Measurements from ENCODE around the gene TFCP2L1. TPM values are rescaled to one million over a fixed set of nuclear protein-coding genes. Genes with fewer than 3 reads are reported as not detected.
"Not testable (repeated sequence)": the region's sequence is repeated elsewhere in the genome, so short reads cannot be mapped to it uniquely, and the experiment has no call there.

The TFCP2L1 gene
- total RNA-seq, 1 donor from 2014 or later = 0.02 TPM

GRCh38 chr2:121303531-121304263, 18.7 kb upstream of the TFCP2L1 start:
- peaks cover 4% of the 10 kb centered on the region for H3K9me3 Mint-ChIP-seq (ENCODE audit: low read depth)
- H3K27ac Mint-ChIP-seq (ENCODE audit: unreplicated experiment) = no peak overlapping the region
- no peak for DNase-seq (ENCODE audit: low spot score)

GRCh38 chr2:121301190-121301589, 16.2 kb upstream of the TFCP2L1 start:
- H3K9me3 Mint-ChIP-seq (ENCODE audit: low read depth); H3K27ac Mint-ChIP-seq (ENCODE audit: unreplicated experiment); H3K4me3 Mint-ChIP-seq (ENCODE audit: unreplicated experiment); DNase-seq (ENCODE audit: low spot score); H3K4me1 Mint-ChIP-seq (ENCODE audit: low read depth); H3K36me3 Mint-ChIP-seq (ENCODE audit: low read depth): not testable (repeated sequence)
- peaks cover 49% of the 10 kb centered on the region for H3K27me3 Mint-ChIP-seq (ENCODE audit: low read depth)

More at GRCh38 chr2:121303531-121304263, 18.7 kb upstream of the TFCP2L1 start:
- H3K36me3 Mint-ChIP-seq (ENCODE audit: low read depth) = no peaks in the 10 kb centered on the region
- TF ChIP-seq CTCF (IDR thresholded peaks at IDR 0.05) = no peak
- H3K4me3 Mint-ChIP-seq (ENCODE audit: unreplicated experiment) = no peak overlapping the region
- no peaks in the 10 kb centered on the region for H3K4me1 Mint-ChIP-seq (ENCODE audit: low read depth)
- peaks cover 56% of the 10 kb centered on the region for H3K27me3 Mint-ChIP-seq (ENCODE audit: low read depth)

- Mint-ChIP-seq H3K9me3 (ENCODE audit: low read depth) (no peaks in the 10 kb centered on the region), H3K27me3 (ENCODE audit: low read depth) (peaks cover 46% of the 10 kb centered on the region), H3K4me1 (ENCODE audit: low read depth) (no peaks in the 10 kb centered on the region), H3K27ac (ENCODE audit: unreplicated experiment) (no peak overlapping the region), H3K36me3 (ENCODE audit: low read depth) (no peaks in the 10 kb centered on the region), H3K4me3 (ENCODE audit: unreplicated experiment) (no peak overlapping the region)
- no peak for DNase-seq (ENCODE audit: low spot score)
- no peak for TF ChIP-seq CTCF (IDR thresholded peaks at IDR 0.05)
Observed at GRCh38 chr2:121298476-121298875, 13.5 kb upstream of the TFCP2L1 start.

DNA sequence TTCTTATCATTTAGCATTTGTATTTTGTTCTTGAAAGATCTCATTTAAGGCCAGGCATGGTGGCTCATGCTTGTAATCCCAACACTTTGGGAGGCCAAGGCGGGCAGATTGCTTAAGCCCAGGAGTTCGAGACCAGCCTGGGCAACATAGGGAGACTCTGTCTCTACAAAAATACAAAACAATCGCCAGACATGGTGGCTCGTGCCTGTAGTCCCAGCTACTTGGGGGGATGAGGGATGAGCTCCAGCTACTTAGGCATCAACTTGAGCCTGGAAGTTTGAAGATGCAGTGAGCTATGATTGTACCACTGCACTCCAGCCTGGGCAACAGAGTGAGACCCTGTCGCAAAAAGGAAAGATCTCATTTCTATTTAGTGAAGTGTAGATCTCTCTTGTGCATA, 12.9 kb upstream of the TFCP2L1 start:
- H3K27me3 Mint-ChIP-seq (ENCODE audit: low read depth) = peaks cover 52% of the 10 kb centered on the region
- H3K4me3 Mint-ChIP-seq (ENCODE audit: unreplicated experiment); DNase-seq (ENCODE audit: low spot score); H3K4me1 Mint-ChIP-seq (ENCODE audit: low read depth); H3K27ac Mint-ChIP-seq (ENCODE audit: unreplicated experiment); H3K36me3 Mint-ChIP-seq (ENCODE audit: low read depth); H3K9me3 Mint-ChIP-seq (ENCODE audit: low read depth): not testable (repeated sequence)

DNA sequence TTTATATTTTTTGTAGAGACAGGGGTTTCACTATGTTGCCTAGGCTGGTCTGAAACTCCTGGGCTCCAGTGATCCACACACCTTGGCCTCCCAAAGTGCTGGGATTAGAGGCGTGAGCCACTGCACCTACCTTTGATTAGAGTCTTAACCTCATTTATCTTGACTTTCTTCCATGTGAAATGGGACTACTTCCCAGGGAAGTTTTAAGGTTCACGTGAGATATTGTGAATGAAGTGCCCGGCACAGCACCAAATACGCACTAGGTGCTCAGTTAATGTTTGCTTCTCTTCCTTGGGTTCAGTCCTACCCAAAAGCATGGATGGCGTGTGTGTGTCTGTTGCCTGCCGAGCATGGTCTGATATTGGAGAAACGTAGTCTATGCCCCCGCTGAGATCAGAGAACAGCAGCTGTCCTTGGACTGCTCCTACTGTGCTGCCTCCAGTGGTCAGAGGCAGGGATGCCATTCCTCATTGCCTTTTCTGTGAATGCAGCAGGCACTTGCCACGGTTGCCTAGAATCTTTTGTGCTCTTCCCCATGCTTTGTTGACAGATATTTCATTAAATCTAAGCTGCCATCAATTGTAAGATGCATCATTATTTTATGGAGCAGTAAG, 12.3 kb upstream of the TFCP2L1 start:
- Mint-ChIP-seq H3K27ac (ENCODE audit: unreplicated experiment) (no peak overlapping the region), H3K4me1 (ENCODE audit: low read depth) (no peaks in the 10 kb centered on the region), H3K4me3 (ENCODE audit: unreplicated experiment) (no peak overlapping the region), H3K9me3 (ENCODE audit: low read depth) (no peaks in the 10 kb centered on the region), H3K27me3 (ENCODE audit: low read depth) (peaks cover 51% of the 10 kb centered on the region), H3K36me3 (ENCODE audit: low read depth) (no peaks in the 10 kb centered on the region)
- no peak for DNase-seq (ENCODE audit: low spot score)
- TF ChIP-seq CTCF (IDR thresholded peaks at IDR 0.05) = peak; percentile 79

DNA sequence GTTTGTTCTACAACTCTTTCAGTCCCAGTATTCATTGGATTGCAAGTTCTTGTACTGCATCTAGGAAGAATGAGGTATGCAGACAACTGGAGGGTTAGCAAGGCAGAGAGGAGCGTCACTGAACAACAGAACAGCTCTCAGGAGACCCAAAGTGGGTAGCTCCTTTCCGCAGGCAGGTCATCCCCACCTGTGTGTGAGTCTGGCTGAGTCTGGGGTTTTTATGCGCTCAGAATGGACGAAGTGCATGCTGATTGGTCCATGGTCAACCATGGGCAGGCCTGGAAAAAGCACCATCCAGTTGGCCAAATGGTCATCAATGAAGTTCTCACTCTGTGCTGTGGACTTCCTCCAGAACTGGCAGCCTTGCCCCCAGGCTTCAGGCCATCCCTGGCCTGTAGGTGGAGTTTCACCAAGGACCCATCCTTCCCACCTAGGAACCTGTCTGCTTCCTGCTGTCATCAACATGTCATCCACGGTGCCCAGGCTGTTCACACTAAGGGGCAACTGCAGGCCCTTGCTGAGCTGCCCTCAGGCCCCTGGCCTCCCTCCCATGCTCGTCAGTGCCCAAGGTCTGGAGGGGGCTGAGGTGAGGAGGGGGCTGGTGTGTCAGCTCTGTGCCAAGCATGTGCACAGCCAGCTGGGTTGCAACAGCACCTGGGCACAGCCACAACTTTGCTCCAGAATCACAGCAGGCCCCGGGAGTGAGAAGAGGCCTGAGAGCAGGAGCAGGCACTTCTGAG, 11.1 kb upstream of the TFCP2L1 start:
- Mint-ChIP-seq H3K4me3 (ENCODE audit: unreplicated experiment) (no peak overlapping the region), H3K36me3 (ENCODE audit: low read depth) (no peaks in the 10 kb centered on the region), H3K27ac (ENCODE audit: unreplicated experiment) (no peak overlapping the region), H3K27me3 (ENCODE audit: low read depth) (peaks cover 45% of the 10 kb centered on the region), H3K9me3 (ENCODE audit: low read depth) (no peaks in the 10 kb centered on the region), H3K4me1 (ENCODE audit: low read depth) (no peaks in the 10 kb centered on the region)
- TF ChIP-seq CTCF (IDR thresholded peaks at IDR 0.05) = no peak
- DNase-seq (ENCODE audit: low spot score) = no peak
